IMR-90 (cell line): ENCODE data around the gene IL18R1. TPM values are rescaled to one million over a fixed set of nuclear protein-coding genes. Genes with fewer than 3 reads are reported as not detected.

Experiments used
- ATAC-seq: fragments of 200-7000 bp; cut with Tn5 transposase; 2 replicates; pipeline ENCODE4 v1.9.1; 2020; ENCODE audit warnings: low read depth, mild to moderate bottlenecking, moderate library complexity
- BruUV-seq: library from RNA; stranded (reverse); fragments of 400-500 nt; replicated peaks from 2 replicates; lab custom pipeline; 2021; lab: Mats Ljungman, UMichigan
- CTCF ChIA-PET: fragments of 300-600 bp; formaldehyde crosslinking; extraction: SDS; loops from one replicate; lab custom pipeline; 2021; ENCODE audit warnings: antibody characterized with exemption; lab: Yijun Ruan, JAX
- POLR2A ChIA-PET: fragments of 300-600 bp; sonication (Branson Sonifier 250); formaldehyde crosslinking; loops from one replicate; lab custom pipeline; 2022; ENCODE audit warnings: antibody characterized with exemption; ENCODE audit not compliant: unreplicated experiment; lab: Charles Lee
- DNase-seq: peaks from one replicate; pipeline ENCODE4 v3.0.0; 2013
- H2AFZ ChIP-seq: replicated peaks from 2 replicates; pipeline ENCODE3; 2013; ENCODE audit warnings: low read length, mild to moderate bottlenecking; ENCODE audit not compliant: poor library complexity
- H2AK5ac ChIP-seq: 2 replicates; pipeline ENCODE4 v1.6.1; 2013; ENCODE audit warnings: low read depth, low read length, inconsistent platforms
- H2AK9ac ChIP-seq: replicated peaks from 2 replicates; pipeline ENCODE3; 2013; ENCODE audit warnings: mild to moderate bottlenecking, low read depth, low read length, moderate library complexity; ENCODE audit not compliant: poor library complexity
- H2BK120ac ChIP-seq: 2 replicates; pipeline ENCODE4 v1.6.1; 2013; ENCODE audit warnings: low read depth, low read length, inconsistent platforms
- H2BK15ac ChIP-seq: 3 replicates; pipeline ENCODE4 v1.6.1; 2013; ENCODE audit warnings: low read depth, low read length, inconsistent platforms
- H2BK20ac ChIP-seq: 2 replicates; pipeline ENCODE4 v1.6.1; 2013; ENCODE audit warnings: low read depth, mild to moderate bottlenecking, inconsistent platforms, low read length, moderate library complexity
- H2BK5ac ChIP-seq: 2 replicates; pipeline ENCODE4 v1.6.1; 2013; ENCODE audit warnings: mild to moderate bottlenecking, low read depth, low read length, inconsistent platforms; ENCODE audit not compliant: poor library complexity, severe bottlenecking
- H3K14ac ChIP-seq: replicated peaks from 2 replicates; pipeline ENCODE4 v1.6.1; 2013; ENCODE audit warnings: low read depth, low read length, inconsistent platforms
- H3K18ac ChIP-seq: 2 replicates; pipeline ENCODE4 v1.6.1; 2013; ENCODE audit warnings: low read depth, low read length, control low read depth
- H3K23ac ChIP-seq: 2 replicates; pipeline ENCODE4 v1.6.1; 2013; ENCODE audit warnings: low read depth, low read length, inconsistent platforms
- H3K27ac ChIP-seq: 2 replicates; pipeline ENCODE4 v1.5.1; 2013; ENCODE audit warnings: mild to moderate bottlenecking, control low read depth, low read length; ENCODE audit not compliant: insufficient read depth
- H3K27me3 ChIP-seq: 2 replicates; pipeline ENCODE4 v1.6.1; 2013; ENCODE audit warnings: low read length; ENCODE audit not compliant: control insufficient read depth, insufficient read depth
- H3K36me3 ChIP-seq: 2 replicates; pipeline ENCODE4 v1.6.1; 2013; ENCODE audit warnings: low read length, mixed read lengths; ENCODE audit not compliant: control insufficient read depth, insufficient read depth
- H3K4ac ChIP-seq: 2 replicates; pipeline ENCODE4 v1.6.1; 2013; ENCODE audit warnings: low read depth, low read length, inconsistent platforms
- H3K4me1 ChIP-seq: 2 replicates; pipeline ENCODE4 v1.6.1; 2013; ENCODE audit warnings: low read length, mixed read lengths; ENCODE audit not compliant: control insufficient read depth, insufficient read depth
- H3K4me2 ChIP-seq: 2 replicates; pipeline ENCODE4 v1.6.1; 2013; ENCODE audit warnings: low read depth, mild to moderate bottlenecking, control low read depth, low read length, moderate library complexity
- H3K4me3 ChIP-seq: 2 replicates; pipeline ENCODE4 v1.5.1; 2013; ENCODE audit warnings: low read depth, mild to moderate bottlenecking, control low read depth, low read length, moderate library complexity; ENCODE audit not compliant: insufficient read depth
- H3K56ac ChIP-seq: 2 replicates; pipeline ENCODE4 v1.6.1; 2013; ENCODE audit warnings: low read length, inconsistent platforms; ENCODE audit not compliant: insufficient read depth; ENCODE audit errors: extremely low read depth
- H3K79me1 ChIP-seq, 2 experiments: 2 replicates each; pipeline ENCODE4 v1.6.1; 2013; ENCODE audit warnings: low read length in 2 of 2, inconsistent platforms in 1 of 2, low read depth in 1 of 2
- H3K9ac ChIP-seq: 2 replicates; pipeline ENCODE4 v1.6.1; 2013; ENCODE audit warnings: low read depth, low read length, control low read depth
- H3K9me1 ChIP-seq: 2 replicates; pipeline ENCODE4 v1.6.1; 2013; ENCODE audit warnings: low read length, inconsistent platforms; ENCODE audit not compliant: insufficient read depth
- H3K9me3 ChIP-seq: 2 replicates; pipeline ENCODE4 v1.6.1; 2013; ENCODE audit warnings: low read length; ENCODE audit not compliant: control insufficient read depth, insufficient read depth
- H4K20me1 ChIP-seq: 2 replicates; pipeline ENCODE4 v1.6.1; 2013; ENCODE audit warnings: low read length, inconsistent platforms; ENCODE audit not compliant: insufficient read depth
- H4K5ac ChIP-seq: 2 replicates; pipeline ENCODE4 v1.6.1; 2013; ENCODE audit warnings: mild to moderate bottlenecking, low read depth, low read length, control low read depth
- H4K8ac ChIP-seq, 2 experiments: 2 replicates each; pipeline ENCODE4 v1.6.1; 2013; ENCODE audit warnings: low read depth in 2 of 2, low read length in 2 of 2, control low read depth in 1 of 2, inconsistent platforms in 1 of 2
- H4K91ac ChIP-seq: 2 replicates; pipeline ENCODE4 v1.6.1; 2013; ENCODE audit warnings: low read depth, low read length, inconsistent platforms; ENCODE audit not compliant: insufficient read depth
- BHLHE40 ChIP-seq: fragments of 150-350 bp; IDR thresholded peaks from 2 replicates; pipeline ENCODE4 v1.6.1; 2016; ENCODE audit warnings: mild to moderate bottlenecking, low read depth, low read length
- CEBPB ChIP-seq: IDR thresholded peaks from 2 replicates; pipeline ENCODE4 v1.6.1; 2012; ENCODE audit warnings: low read depth, low read length, improper control_type of control experiment
- CHD1 ChIP-seq: IDR thresholded peaks from 2 replicates; pipeline ENCODE4 v1.6.1; 2012; ENCODE audit warnings: low read depth, low read length, improper control_type of control experiment
- CTCF ChIP-seq: conservative IDR thresholded peaks from 2 replicates; pipeline ENCODE4 v1.5.1; 2012; ENCODE audit warnings: mild to moderate bottlenecking, low read depth, low read length, improper control_type of control experiment
- ELK1 ChIP-seq: fragments of 150-350 bp; IDR thresholded peaks from 2 replicates; pipeline ENCODE4 v1.6.1; 2016; ENCODE audit warnings: low read depth, mild to moderate bottlenecking, low read length, moderate library complexity, borderline replicate concordance
- FOS ChIP-seq: fragments of 150-350 bp; IDR thresholded peaks from 2 replicates; pipeline ENCODE4 v1.6.1; 2016; ENCODE audit warnings: low read depth, low read length
- MAFK ChIP-seq: IDR thresholded peaks from 2 replicates; pipeline ENCODE4 v1.6.1; 2012; ENCODE audit warnings: low read depth, low read length, improper control_type of control experiment
- MAZ ChIP-seq: IDR thresholded peaks from 2 replicates; pipeline ENCODE4 v1.6.1; 2012; ENCODE audit warnings: low read depth, mild to moderate bottlenecking, low read length, improper control_type of control experiment, moderate library complexity, borderline replicate concordance
- MXI1 ChIP-seq: IDR thresholded peaks from 2 replicates; pipeline ENCODE4 v1.6.1; 2012; ENCODE audit warnings: low read depth, mild to moderate bottlenecking, low read length, moderate library complexity, borderline replicate concordance
- NFE2L2 ChIP-seq: fragments of 150-350 bp; IDR thresholded peaks from 2 replicates; pipeline ENCODE4 v1.6.1; 2016; ENCODE audit warnings: low read depth, mild to moderate bottlenecking, low read length
- POLR2A ChIP-seq: IDR thresholded peaks from 2 replicates; pipeline ENCODE4 v1.6.1; 2012; ENCODE audit warnings: mild to moderate bottlenecking, low read depth, low read length
- RAD21 ChIP-seq: IDR thresholded peaks from 2 replicates; pipeline ENCODE4 v1.6.1; 2012; ENCODE audit warnings: low read length, improper control_type of control experiment
- RCOR1 ChIP-seq: IDR thresholded peaks from 2 replicates; pipeline ENCODE4 v1.6.1; 2012; ENCODE audit warnings: mild to moderate bottlenecking, low read length, improper control_type of control experiment; ENCODE audit not compliant: insufficient replicate concordance
- RFX5 ChIP-seq: IDR thresholded peaks from 2 replicates; pipeline ENCODE4 v1.8.0; 2012; ENCODE audit warnings: low read depth, mild to moderate bottlenecking, low read length, moderate library complexity
- SMC3 ChIP-seq: fragments of 150-350 bp; IDR thresholded peaks from 2 replicates; pipeline ENCODE4 v1.6.1; 2016; ENCODE audit warnings: low read depth, mild to moderate bottlenecking, antibody characterized with exemption, low read length, moderate library complexity
- USF2 ChIP-seq: fragments of 150-350 bp; IDR thresholded peaks from 2 replicates; pipeline ENCODE4 v1.6.1; 2017; ENCODE audit warnings: mild to moderate bottlenecking, antibody characterized with exemption, low read length, low read depth
- WGBS, 2 experiments: methylation state at CpG; one replicate each; pipeline versions ENCODE4 v1.1.5 to v1.1.7; 2013; ENCODE audit warnings: missing lambda C conversion rate in 2 of 2; ENCODE audit not compliant: insufficient read length in 1 of 2; ENCODE audit errors: extremely low coverage in 2 of 2; 5-methylcytosine and 5-hydroxymethylcytosine counted together
- dilution Hi-C: fragments of 300-500 bp; cut with HindIII; formaldehyde crosslinking; loops from one replicate; pipeline ENCODE4 v1.14.3; 2018; ENCODE audit warnings: low sequenced_read_pairs; ENCODE audit not compliant: unreplicated experiment
- in situ Hi-C: fragments of 300-500 bp; cut with MboI; formaldehyde crosslinking; loops from 3 replicates; pipeline ENCODE4 v1.14.3; 2019; ENCODE audit warnings: low sequenced_read_pairs, inconsistent platforms, mixed read lengths
- intact Hi-C: fragments of 100-400 bp; cut with micrococcal nuclease; formaldehyde crosslinking; loops from 2 replicates; pipeline ENCODE4 v1.10.0; 2022
- polyA plus RNA-seq, 3 experiments: library from polyadenylated mRNA; depleted of rRNA; stranded (reverse); fragments of >200 nt; gene quantifications; 2 replicates each; pipeline ENCODE4 v1.2.3, GENCODE V29; 2012; ENCODE audit warnings: low replicate concordance in 1 of 3
- total RNA-seq: library from RNA; depleted of rRNA; stranded (reverse); fragments of >200 nt; gene quantifications from 2 replicates; pipeline ENCODE4 v1.2.3, GENCODE V29; 2012

The IL18R1 gene
- total and polyA plus RNA-seq, 2 of the 4 experiments (the other 2 are of a cell fraction) = 0.18 to 0.24 TPM

GRCh38 chr2:102321941-102322719, 33.5 kb upstream of the IL18R1 start:
- Histone ChIP-seq H3K56ac (no peak overlapping the region), H3K36me3 (no peaks in the 10 kb centered on the region), H3K9me1 (no peaks in the 10 kb centered on the region), H3K27me3 (0 out of 2 replicates have a peak, but pooled peaks cover 5% of the 10 kb centered on the region), H3K4me1 (no peaks in the 10 kb centered on the region), H3K9me3 (0 out of 2 replicates have a peak, but pooled peaks cover 2% of the 10 kb centered on the region), H3K79me1 (no peaks in the 10 kb centered on the region), H3K9ac (no peak overlapping the region), H2AK5ac (no peak overlapping the region), H2BK20ac (no peak overlapping the region), H3K23ac (no peak overlapping the region), H3K4me2 (no peak overlapping the region), H2AFZ (no peak overlapping the region), H4K5ac (no peak overlapping the region), H3K27ac (no peak overlapping the region), H4K20me1 (no peaks in the 10 kb centered on the region), H4K91ac (no peak overlapping the region), H3K18ac (no peak overlapping the region), H2BK5ac (no peak overlapping the region), H2BK120ac (no peak overlapping the region), H2BK15ac (no peak overlapping the region), H3K14ac (no peak overlapping the region), H3K4ac (no peak overlapping the region), H2AK9ac (no peak overlapping the region), H4K8ac (no peak overlapping the region), H3K4me3 (no peak overlapping the region)
- no TSS peak for BruUV-seq
- DNase-seq = no peak
- in situ Hi-C loops (no loop called here), dilution Hi-C loops (no loop called here), intact Hi-C loops (no loop called here)
- TF ChIP-seq POLR2A (no peak), CHD1 (no peak), NFE2L2 (no peak), MXI1 (no peak), MAZ (no peak), USF2 (no peak), RFX5 (no peak), SMC3 (no peak), BHLHE40 (no peak), MAFK (no peak), CTCF (no peak), ELK1 (no peak), FOS (no peak), CEBPB (no peak), RAD21 (no peak), RCOR1 (no peak)
- no peak for ATAC-seq
- no CpG with 5 or more reads among the region's 6 CpGs for WGBS, 2 experiments
- ChIA-PET CTCF (no interaction called here), POLR2A (no interaction called here)
